ENCODE data around the gene MUC6.

Gene MUC6

DNA sequence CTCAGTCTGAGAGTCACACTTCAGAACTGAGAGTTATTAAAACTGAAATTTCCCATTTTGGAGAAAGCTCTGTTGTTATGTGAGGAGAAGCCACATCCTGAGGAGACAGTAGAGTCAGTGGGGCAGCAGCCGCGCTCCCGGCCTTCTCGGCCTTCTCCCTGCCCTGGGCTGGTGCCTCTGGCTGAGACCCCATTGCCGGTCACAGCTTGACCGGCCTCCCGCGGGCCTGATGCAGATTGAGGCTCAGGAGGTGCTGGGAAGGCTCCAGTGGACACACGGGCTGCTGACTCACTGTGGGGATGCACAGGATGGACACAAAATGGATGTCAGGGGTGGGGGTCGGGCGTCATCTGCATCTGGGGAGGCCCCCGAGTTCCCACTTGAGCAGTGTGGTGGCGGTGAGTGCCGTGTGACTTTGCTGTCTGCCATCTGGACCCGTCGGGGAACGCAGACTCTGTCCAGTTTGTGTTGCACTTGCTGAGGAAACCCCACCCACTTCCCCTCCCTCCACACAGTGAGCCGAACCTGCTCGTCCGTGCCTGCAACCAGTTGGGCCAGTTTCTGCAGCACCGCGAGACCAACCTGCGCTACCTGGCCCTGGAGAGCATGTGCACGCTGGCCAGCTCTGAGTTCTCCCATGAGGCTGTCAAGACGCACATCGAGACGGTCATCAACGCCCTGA is 50.1 kb downstream of the MUC6 start:
- H3K27me3 Mint-ChIP-seq (ENCODE audit: low read depth, poor library complexity): no peaks in the 10 kb centered on the region
- no peak overlapping the region for H3K27ac Mint-ChIP-seq
- TF ChIP-seq, protein P1, sequence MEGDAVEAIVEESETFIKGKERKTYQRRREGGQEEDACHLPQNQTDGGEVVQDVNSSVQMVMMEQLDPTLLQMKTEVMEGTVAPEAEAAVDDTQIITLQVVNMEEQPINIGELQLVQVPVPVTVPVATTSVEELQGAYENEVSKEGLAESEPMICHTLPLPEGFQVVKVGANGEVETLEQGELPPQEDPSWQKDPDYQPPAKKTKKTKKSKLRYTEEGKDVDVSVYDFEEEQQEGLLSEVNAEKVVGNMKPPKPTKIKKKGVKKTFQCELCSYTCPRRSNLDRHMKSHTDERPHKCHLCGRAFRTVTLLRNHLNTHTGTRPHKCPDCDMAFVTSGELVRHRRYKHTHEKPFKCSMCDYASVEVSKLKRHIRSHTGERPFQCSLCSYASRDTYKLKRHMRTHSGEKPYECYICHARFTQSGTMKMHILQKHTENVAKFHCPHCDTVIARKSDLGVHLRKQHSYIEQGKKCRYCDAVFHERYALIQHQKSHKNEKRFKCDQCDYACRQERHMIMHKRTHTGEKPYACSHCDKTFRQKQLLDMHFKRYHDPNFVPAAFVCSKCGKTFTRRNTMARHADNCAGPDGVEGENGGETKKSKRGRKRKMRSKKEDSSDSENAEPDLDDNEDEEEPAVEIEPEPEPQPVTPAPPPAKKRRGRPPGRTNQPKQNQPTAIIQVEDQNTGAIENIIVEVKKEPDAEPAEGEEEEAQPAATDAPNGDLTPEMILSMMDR (IDR thresholded peaks at IDR 0.05): no peak
- H3K36me3 Mint-ChIP-seq (ENCODE audit: low read depth): peaks cover 22% of the 10 kb centered on the region
- no peak overlapping the region for H3K4me3 Mint-ChIP-seq
- H3K4me1 Mint-ChIP-seq: peaks cover 14% of the 10 kb centered on the region
- DNase-seq: no peak
- H3K9me3 Mint-ChIP-seq: no peaks in the 10 kb centered on the region

DNA sequence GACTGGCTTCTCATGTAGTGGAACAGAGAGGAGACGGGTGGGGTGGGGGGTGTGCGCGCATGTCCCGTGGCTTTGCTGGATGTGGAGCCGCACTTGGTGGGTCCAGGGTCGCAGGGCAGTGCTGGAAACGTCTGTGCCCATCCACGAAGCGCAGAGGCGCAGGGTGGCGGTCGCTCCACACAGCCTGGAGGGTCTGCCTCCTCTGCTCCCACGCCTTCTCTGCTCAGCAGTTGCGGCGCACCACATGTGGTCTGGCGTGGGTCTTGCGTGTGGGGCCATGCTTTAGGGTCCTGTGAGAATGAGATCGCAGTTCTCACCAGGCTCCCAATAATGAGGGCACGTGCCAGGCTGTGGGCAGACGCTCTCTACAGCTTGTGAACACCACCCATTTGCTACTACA is 50.7 kb downstream of the MUC6 start:
- Mint-ChIP-seq H3K27ac (no peak overlapping the region), H3K36me3 (ENCODE audit: low read depth) (peaks cover 26% of the 10 kb centered on the region)

GRCh38 chr11:985406-985805 is 51.1 kb downstream of the MUC6 start:
- H3K4me1 Mint-ChIP-seq: peaks cover 14% of the 10 kb centered on the region
- H3K27ac Mint-ChIP-seq: no peak overlapping the region
- TF ChIP-seq, protein P1 (IDR thresholded peaks at IDR 0.05): no peak
- H3K9me3 Mint-ChIP-seq: no peaks in the 10 kb centered on the region
- H3K36me3 Mint-ChIP-seq (ENCODE audit: low read depth): peaks cover 29% of the 10 kb centered on the region
- H3K27me3 Mint-ChIP-seq (ENCODE audit: low read depth, poor library complexity): no peaks in the 10 kb centered on the region
- no peak overlapping the region for H3K4me3 Mint-ChIP-seq
- DNase-seq: no peak

More for the DNA sequence above, 50.7 kb downstream of the MUC6 start:
- TF ChIP-seq, protein P1 (IDR thresholded peaks at IDR 0.05): no peak
- no peak overlapping the region for H3K4me3 Mint-ChIP-seq
- DNase-seq: no peak
- H3K4me1 Mint-ChIP-seq: peaks cover 14% of the 10 kb centered on the region
- H3K27me3 Mint-ChIP-seq (ENCODE audit: low read depth, poor library complexity): no peaks in the 10 kb centered on the region
- H3K9me3 Mint-ChIP-seq: no peaks in the 10 kb centered on the region

GRCh38 chr11:984546-984945 is 52.0 kb downstream of the MUC6 start:
- no peak overlapping the region for H3K4me3 Mint-ChIP-seq
- TF ChIP-seq, protein P1 (IDR thresholded peaks at IDR 0.05): no peak
- H3K36me3 Mint-ChIP-seq (ENCODE audit: low read depth): peaks cover 28% of the 10 kb centered on the region
- peak overlapping the region; percentile 90 for H3K27ac Mint-ChIP-seq
- H3K27me3 Mint-ChIP-seq (ENCODE audit: low read depth, poor library complexity): no peaks in the 10 kb centered on the region
- no peak for DNase-seq
- H3K4me1 Mint-ChIP-seq: peaks cover 14% of the 10 kb centered on the region
- H3K9me3 Mint-ChIP-seq: no peaks in the 10 kb centered on the region

DNA sequence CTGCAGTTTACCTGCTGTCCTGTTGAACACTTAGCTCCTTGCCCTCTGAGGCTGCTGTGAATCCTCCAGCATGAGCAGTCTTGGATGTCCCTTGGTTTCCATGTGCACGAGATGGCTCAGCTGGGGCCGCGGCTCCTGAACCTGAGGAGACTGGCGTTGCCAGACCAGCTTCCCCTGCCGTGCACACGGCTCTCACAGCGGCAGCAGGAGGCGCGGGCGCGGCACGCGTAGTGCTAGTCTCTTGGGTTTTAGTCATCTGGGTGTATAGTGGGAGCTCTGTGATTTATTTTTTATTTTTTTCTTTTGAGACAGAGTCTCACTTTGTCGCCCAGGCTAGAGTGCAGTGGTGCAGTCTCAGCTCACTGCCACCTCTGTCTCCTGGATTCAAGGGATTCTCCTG is 54.8 kb downstream of the MUC6 start:
- H3K4me3 Mint-ChIP-seq: no peak overlapping the region
- no peak for DNase-seq
- peak overlapping the region; percentile 42 for H3K27ac Mint-ChIP-seq
- H3K27me3 Mint-ChIP-seq (ENCODE audit: low read depth, poor library complexity): no peaks in the 10 kb centered on the region
- TF ChIP-seq, protein P1 (IDR thresholded peaks at IDR 0.05): no peak
- H3K36me3 Mint-ChIP-seq (ENCODE audit: low read depth): peaks cover 37% of the 10 kb centered on the region
- H3K9me3 Mint-ChIP-seq: no peaks in the 10 kb centered on the region
- H3K4me1 Mint-ChIP-seq: peaks cover 18% of the 10 kb centered on the region
